Measurements from ENCODE around the gene VWA5A. TPM values are rescaled to one million over a fixed set of nuclear protein-coding genes. Genes with fewer than 3 reads are reported as not detected.

VWA5A gene, protein sequence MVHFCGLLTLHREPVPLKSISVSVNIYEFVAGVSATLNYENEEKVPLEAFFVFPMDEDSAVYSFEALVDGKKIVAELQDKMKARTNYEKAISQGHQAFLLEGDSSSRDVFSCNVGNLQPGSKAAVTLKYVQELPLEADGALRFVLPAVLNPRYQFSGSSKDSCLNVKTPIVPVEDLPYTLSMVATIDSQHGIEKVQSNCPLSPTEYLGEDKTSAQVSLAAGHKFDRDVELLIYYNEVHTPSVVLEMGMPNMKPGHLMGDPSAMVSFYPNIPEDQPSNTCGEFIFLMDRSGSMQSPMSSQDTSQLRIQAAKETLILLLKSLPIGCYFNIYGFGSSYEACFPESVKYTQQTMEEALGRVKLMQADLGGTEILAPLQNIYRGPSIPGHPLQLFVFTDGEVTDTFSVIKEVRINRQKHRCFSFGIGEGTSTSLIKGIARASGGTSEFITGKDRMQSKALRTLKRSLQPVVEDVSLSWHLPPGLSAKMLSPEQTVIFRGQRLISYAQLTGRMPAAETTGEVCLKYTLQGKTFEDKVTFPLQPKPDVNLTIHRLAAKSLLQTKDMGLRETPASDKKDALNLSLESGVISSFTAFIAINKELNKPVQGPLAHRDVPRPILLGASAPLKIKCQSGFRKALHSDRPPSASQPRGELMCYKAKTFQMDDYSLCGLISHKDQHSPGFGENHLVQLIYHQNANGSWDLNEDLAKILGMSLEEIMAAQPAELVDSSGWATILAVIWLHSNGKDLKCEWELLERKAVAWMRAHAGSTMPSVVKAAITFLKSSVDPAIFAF
- 1 to 10 TPM; 1.6 to 2.5 (median 2.1) TPM for total RNA-seq

DNA sequence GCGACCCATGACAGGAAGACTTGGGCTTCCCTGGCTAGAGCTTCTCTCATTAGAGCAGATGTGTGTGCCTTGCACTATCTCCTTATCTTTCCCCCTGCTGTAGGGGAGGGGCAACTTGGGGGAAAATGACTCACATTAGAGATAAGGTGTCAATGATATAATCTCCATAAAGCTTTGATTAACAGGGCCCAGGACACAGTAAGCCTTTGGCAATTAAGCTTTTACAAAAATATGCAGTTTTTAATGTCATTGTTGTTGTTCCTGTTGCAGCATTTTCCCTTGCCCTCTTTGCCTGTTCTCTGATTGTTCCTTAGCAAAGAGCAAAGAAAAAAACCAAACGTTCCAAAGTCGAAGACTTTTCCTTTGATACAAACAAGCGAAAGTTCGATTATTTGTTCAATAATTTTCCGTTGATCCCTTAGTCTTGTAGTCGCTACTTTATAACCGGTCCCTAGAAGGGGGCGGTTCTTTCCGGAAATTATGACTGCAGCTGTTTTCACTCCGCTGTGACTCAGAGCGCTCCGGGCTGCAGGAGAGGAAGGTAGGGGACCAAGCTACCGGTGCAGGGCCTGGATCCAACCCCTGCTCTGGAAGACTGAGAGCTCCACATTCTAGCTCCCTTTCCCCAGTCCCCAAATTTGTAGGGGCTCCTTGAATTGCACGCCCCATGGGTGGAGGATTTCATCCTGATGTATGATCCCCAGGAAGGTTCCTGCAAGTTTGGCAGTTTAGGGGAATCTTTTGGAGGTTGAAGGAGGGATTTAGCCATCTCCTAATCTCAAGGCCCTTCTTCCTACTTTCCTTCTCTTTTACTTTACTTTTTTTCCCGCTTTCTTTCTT lies at the start of gene VWA5A:
Gene VWA5A (plus strand): TSS at position 509 of the 840 bp plus-strand sequence. CDS start 2,062 bp downstream, outside the sequence.
- no peaks in the 10 kb centered on the region for H3K27me3 ChIP-seq
- DNase-seq (peak; percentile 34 to 53), ATAC-seq (peak; percentile 87 to 94)
- intact Hi-C loops (cut with DNase I; ENCODE audit: low total_unique reads) (no loop called here), in situ Hi-C loops (cut with MboI; ENCODE audit: low sequenced_read_pairs in 4 of 4) (no loop called here)
- H3K4me1 ChIP-seq, result peaks cover 0 to 8% of the 10 kb centered on the region in 2 donors
- TF ChIP-seq POLR2A (IDR thresholded peaks at IDR 0.05), result peak in 1 of 2 donors; percentile 48
- TF ChIP-seq, protein P1, sequence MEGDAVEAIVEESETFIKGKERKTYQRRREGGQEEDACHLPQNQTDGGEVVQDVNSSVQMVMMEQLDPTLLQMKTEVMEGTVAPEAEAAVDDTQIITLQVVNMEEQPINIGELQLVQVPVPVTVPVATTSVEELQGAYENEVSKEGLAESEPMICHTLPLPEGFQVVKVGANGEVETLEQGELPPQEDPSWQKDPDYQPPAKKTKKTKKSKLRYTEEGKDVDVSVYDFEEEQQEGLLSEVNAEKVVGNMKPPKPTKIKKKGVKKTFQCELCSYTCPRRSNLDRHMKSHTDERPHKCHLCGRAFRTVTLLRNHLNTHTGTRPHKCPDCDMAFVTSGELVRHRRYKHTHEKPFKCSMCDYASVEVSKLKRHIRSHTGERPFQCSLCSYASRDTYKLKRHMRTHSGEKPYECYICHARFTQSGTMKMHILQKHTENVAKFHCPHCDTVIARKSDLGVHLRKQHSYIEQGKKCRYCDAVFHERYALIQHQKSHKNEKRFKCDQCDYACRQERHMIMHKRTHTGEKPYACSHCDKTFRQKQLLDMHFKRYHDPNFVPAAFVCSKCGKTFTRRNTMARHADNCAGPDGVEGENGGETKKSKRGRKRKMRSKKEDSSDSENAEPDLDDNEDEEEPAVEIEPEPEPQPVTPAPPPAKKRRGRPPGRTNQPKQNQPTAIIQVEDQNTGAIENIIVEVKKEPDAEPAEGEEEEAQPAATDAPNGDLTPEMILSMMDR (IDR thresholded peaks at IDR 0.05 in 4 of 5, conservative IDR thresholded peaks at IDR 0.05 in 1 of 5), result no peak
- no peaks in the 10 kb centered on the region for H3K9me3 ChIP-seq
- peak within 1 kb of the TSS; percentile 55 to 65 (median 62) for H3K4me3 ChIP-seq
- peak within 1 kb of the TSS in 1 of 4 donors; percentile 4 for H3K27ac ChIP-seq
- peaks cover 0 to 16% of the 10 kb centered on the region in 2 donors for H3K36me3 ChIP-seq

DNA sequence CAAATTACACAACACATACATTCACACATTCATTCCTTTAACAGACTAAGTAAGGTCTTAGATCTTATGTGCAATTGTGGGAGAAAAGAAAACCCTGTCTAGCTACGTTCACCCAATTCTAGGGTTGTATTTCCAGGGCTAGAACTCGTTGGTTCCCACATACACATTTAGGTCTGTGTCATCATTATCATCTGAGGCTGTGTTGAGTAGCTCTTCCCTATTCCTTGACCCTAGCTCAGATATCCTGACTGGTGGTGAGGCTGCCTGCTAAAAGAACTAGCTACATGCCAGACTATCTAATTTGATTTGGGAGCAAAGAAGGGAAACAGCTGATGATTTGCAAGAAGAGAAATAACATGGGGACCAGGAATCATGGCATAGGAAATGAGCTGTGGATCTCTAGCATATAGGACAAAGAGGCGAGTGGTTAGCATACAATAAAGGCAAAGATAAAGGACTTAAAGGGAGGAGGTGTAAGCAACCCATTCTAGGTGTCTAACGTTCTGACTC lies 46.6 kb upstream of the VWA5A start:
- in situ Hi-C loops (cut with MboI; ENCODE audit: low sequenced_read_pairs in 4 of 4) (loop anchor here in 3 of 4 donors (25.0 kb wide), 1 partner anchor 519 kb away; no protein-coding TSS in a partner anchor), intact Hi-C loops (cut with DNase I; ENCODE audit: low total_unique reads) (no loop called here)
- Histone ChIP-seq H3K27ac (no peak overlapping the region), H3K9me3 (no peaks in the 10 kb centered on the region), H3K4me1 (no peaks in the 10 kb centered on the region), H3K27me3 (peaks cover 0 to 4% (median 0%) of the 10 kb centered on the region in 3 donors), H3K36me3 (no peaks in the 10 kb centered on the region), H3K4me3 (no peak overlapping the region)
- DNase-seq (no peak), ATAC-seq (no peak)
- no peak for TF ChIP-seq POLR2A (IDR thresholded peaks at IDR 0.05)
- TF ChIP-seq, protein P1 (IDR thresholded peaks at IDR 0.05 in 4 of 5, conservative IDR thresholded peaks at IDR 0.05 in 1 of 5), result no peak

DNA sequence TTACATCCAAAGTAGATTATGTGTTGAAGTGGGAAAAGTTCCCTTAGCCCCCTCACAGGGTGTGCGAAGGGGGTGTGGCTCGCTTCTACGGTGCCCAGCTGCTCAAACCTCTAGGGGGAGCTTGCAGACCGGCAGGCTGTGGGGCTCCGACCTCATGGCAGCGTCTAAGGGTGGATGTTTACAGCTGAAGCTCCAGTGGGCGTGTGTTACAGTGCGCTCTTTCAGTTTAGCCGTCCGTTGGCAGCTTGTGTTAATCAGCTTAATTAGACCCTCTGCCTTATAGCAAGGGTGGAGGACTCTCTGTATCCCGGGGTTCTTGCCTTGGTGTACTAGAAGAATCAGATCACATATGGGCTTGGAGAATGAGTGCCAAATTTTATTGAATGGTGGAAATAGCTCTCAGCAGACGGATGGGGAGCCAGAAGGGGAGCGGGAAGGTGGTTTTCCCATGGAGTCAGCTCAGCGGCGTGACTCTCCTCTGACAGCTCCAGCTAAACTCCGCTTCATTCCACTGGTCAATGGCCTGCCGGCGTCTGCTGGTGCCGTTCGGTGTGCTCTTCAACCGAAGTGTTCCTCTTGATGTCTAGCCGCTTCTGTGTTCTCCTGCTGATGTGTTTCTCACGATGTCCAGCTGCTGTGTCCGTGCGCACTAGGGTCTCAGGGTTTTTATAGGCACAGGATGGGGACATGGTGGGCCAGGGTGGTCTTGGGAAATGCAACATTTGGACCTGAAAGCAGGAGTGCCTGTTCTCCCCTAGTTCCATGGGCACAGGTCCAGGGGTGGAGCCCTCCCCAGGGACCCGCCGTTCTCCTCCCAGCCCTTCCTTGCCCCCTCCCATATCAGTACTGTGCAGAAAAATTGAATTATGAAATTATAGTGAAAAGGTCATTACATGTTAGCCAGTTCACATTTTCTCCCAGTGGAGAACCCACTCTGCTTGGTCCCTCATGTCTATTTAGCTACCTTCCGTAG lies 45.5 kb upstream of the VWA5A start:
- Histone ChIP-seq H3K27me3 (peaks cover 0 to 4% (median 0%) of the 10 kb centered on the region in 3 donors), H3K36me3 (no peaks in the 10 kb centered on the region), H3K9me3 (no peaks in the 10 kb centered on the region), H3K27ac (no peak overlapping the region), H3K4me1 (no peaks in the 10 kb centered on the region), H3K4me3 (no peak overlapping the region)
- intact Hi-C loops (cut with DNase I; ENCODE audit: low total_unique reads) (loop anchor here (5.0 kb wide), 1 partner anchor 123 kb away; no protein-coding TSS in a partner anchor), in situ Hi-C loops (cut with MboI; ENCODE audit: low sequenced_read_pairs in 4 of 4) (loop anchor here in 3 of 4 donors (5.0 to 25.0 kb wide), 2 partner anchors 128 to 518 kb away; no protein-coding TSS in a partner anchor)
- no peak for ATAC-seq
- TF ChIP-seq, protein P1 (IDR thresholded peaks at IDR 0.05 in 4 of 5, conservative IDR thresholded peaks at IDR 0.05 in 1 of 5), result peak in 1 of 5 experiments; percentile 35
- TF ChIP-seq POLR2A (IDR thresholded peaks at IDR 0.05), result no peak
- no peak for DNase-seq
